K562 (cell line): ENCODE measurements around the gene ARHGAP30. TPM values are rescaled to one million over a fixed set of nuclear protein-coding genes. Genes with fewer than 3 reads are reported as not detected.
A peak's percentile ranks its signal among the peaks of the same experiment; 100 is the strongest.

Source experiments
- ATF6 ChIP-seq: sonication (generic); formaldehyde crosslinking; IDR thresholded peaks from 2 replicates; pipeline ENCODE4 v1.4.0; 2020; ENCODE audit warnings: mild to moderate bottlenecking, missing genetic modification reagents
- CREM ChIP-seq: IDR thresholded peaks from 2 replicates; pipeline ENCODE4 v1.6.1; 2014; ENCODE audit warnings: antibody characterized with exemption, low read depth
- CTBP1 ChIP-seq: fragments of 450-650 bp; IDR thresholded peaks from 2 replicates; pipeline ENCODE4 v1.6.1; 2016; ENCODE audit warnings: borderline replicate concordance
- ESRRB ChIP-seq: fragments of 250-450 bp; sonication (Bioruptor Pico); IDR thresholded peaks from 2 replicates; pipeline ENCODE4 v1.5.0; 2020; ENCODE audit warnings: mild to moderate bottlenecking, moderate library complexity, borderline replicate concordance
- EZH2 ChIP-seq: IDR thresholded peaks from 2 replicates; pipeline ENCODE4 v1.6.1; 2012; ENCODE audit warnings: low read depth, mild to moderate bottlenecking, inconsistent platforms, low read length, borderline replicate concordance
- HNRNPL ChIP-seq: fragments of 200-400 bp; formaldehyde crosslinking; IDR thresholded peaks from 2 replicates; pipeline ENCODE4 v1.6.1; 2017; ENCODE audit warnings: low read depth, mild to moderate bottlenecking, low read length
- ILK ChIP-seq: fragments of 450-650 bp; IDR thresholded peaks from 2 replicates; pipeline ENCODE4 v1.6.1; 2016; ENCODE audit warnings: missing genetic modification characterization, low read depth, mild to moderate bottlenecking, missing compliant biosample characterization, moderate library complexity, borderline replicate concordance
- MAFK ChIP-seq: IDR thresholded peaks from 2 replicates; pipeline ENCODE4 v1.6.1; 2011; ENCODE audit warnings: low read length, improper control_type of control experiment
- POLR3G ChIP-seq: IDR thresholded peaks from 2 replicates; pipeline ENCODE4 v1.6.1; 2011; ENCODE audit not compliant: insufficient read length, insufficient replicate concordance; ENCODE audit errors: extremely low read depth
- PRMT5 ChIP-seq: sonication (generic); formaldehyde crosslinking; IDR thresholded peaks from 2 replicates; pipeline ENCODE4 v1.5.0; 2020; ENCODE audit warnings: missing genetic modification reagents
- RBBP5 ChIP-seq: fragments of 200-600 bp; sonication (generic); IDR thresholded peaks from 2 replicates; pipeline ENCODE4 v1.6.1; 2012; ENCODE audit warnings: borderline replicate concordance, mild to moderate bottlenecking, low read length, control low read depth, inconsistent platforms; ENCODE audit not compliant: insufficient read depth, poor library complexity, severe bottlenecking
- RBFOX2 ChIP-seq: fragments of 200-400 bp; formaldehyde crosslinking; IDR thresholded peaks from 2 replicates; pipeline ENCODE4 v1.6.1; 2017; ENCODE audit warnings: low read depth, mild to moderate bottlenecking, low read length, moderate library complexity
- RBM17 ChIP-seq: fragments of 200-400 bp; formaldehyde crosslinking; IDR thresholded peaks from 2 replicates; pipeline ENCODE4 v1.6.1; 2017; ENCODE audit warnings: low read depth, mild to moderate bottlenecking, low read length, borderline replicate concordance
- SRSF3 ChIP-seq: fragments of 200-400 bp; formaldehyde crosslinking; IDR thresholded peaks from 2 replicates; pipeline ENCODE4 v1.6.1; 2016; ENCODE audit warnings: mild to moderate bottlenecking, low read length, moderate library complexity; ENCODE audit not compliant: insufficient read depth
- TGIF2 ChIP-seq: sonication (generic); formaldehyde crosslinking; IDR thresholded peaks from 2 replicates; pipeline ENCODE4 v1.8.1; 2022; ENCODE audit warnings: mild to moderate bottlenecking, missing genetic modification reagents, moderate library complexity
- ZBED1 ChIP-seq: IDR thresholded peaks from 2 replicates; pipeline ENCODE4 v1.6.1; 2014
- ZBTB17 ChIP-seq: fragments of 450-650 bp; formaldehyde crosslinking; IDR thresholded peaks from 2 replicates; pipeline ENCODE4 v1.4.0; 2020; ENCODE audit warnings: mild to moderate bottlenecking
- ZNF253 ChIP-seq: fragments of 250-450 bp; sonication (Bioruptor Pico); conservative IDR thresholded peaks from 2 replicates; pipeline ENCODE4 v1.6.1; 2021; ENCODE audit warnings: mild to moderate bottlenecking
- ZNF699 ChIP-seq: fragments of 250-450 bp; sonication (Bioruptor Pico); IDR thresholded peaks from 2 replicates; pipeline ENCODE4 v1.8.0; 2021; ENCODE audit warnings: mild to moderate bottlenecking, moderate library complexity; ENCODE audit not compliant: insufficient replicate concordance
- ZSCAN32 ChIP-seq: fragments of 450-650 bp; formaldehyde crosslinking; IDR thresholded peaks from 2 replicates; pipeline ENCODE4 v1.4.0; 2020; ENCODE audit warnings: mild to moderate bottlenecking, moderate library complexity
- polyA plus RNA-seq, 8 experiments: library from polyadenylated mRNA; depleted of rRNA in 4 of 8; stranded (reverse) in 5 of 8; unstranded in 3 of 8; fragments of >200 nt; fragmentation: Nextera tagmentation in 2 of 8; fragmentation: Illumina TruSeq in 1 of 8; extraction: Ambion mirVana in 2 of 8; extraction: Trizol in 1 of 8; gene quantifications; 2 replicates each; pipeline versions ENCODE4 v1.2.1 to v1.2.3, GENCODE V29; 2011 to 2014; ENCODE audit warnings: inconsistent platforms in 1 of 8, missing spikeins in 1 of 8
- total RNA-seq, 7 experiments: library from RNA; depleted of rRNA in 6 of 7; stranded (reverse); fragments of >200 nt in 6 of 7; fragmentation: Illumina TruSeq in 2 of 7; extraction: Trizol in 2 of 7; gene quantifications; 2 replicates each; pipeline versions ENCODE4 v1.2.1 to v1.2.3, GENCODE V29; 2011 to 2021; ENCODE audit warnings: low replicate concordance in 1 of 7
- TF ChIP-seq, protein P1 (sequence below): sonication (generic); formaldehyde crosslinking; IDR thresholded peaks from 2 replicates; pipeline ENCODE4 v1.8.1; 2023; ENCODE audit warnings: mild to moderate bottlenecking, missing genetic modification reagents
- TF ChIP-seq, protein P2 (sequence below): fragments of 450-650 bp; IDR thresholded peaks from 2 replicates; pipeline ENCODE4 v1.6.1; 2016

Gene ARHGAP30
- total and polyA plus RNA-seq, 9 of the 15 experiments (the other 6 are each of a cell fraction or from before 2014, with no cell fraction given): 0.01 to 0.73 (median 0.12) TPM

GRCh38 chr1:161117759-161118581, 48.3 kb upstream of the ARHGAP30 start, which contains the start of the genes NIT1 and PFDN2 (continued):
- TF ChIP-seq, protein P1, sequence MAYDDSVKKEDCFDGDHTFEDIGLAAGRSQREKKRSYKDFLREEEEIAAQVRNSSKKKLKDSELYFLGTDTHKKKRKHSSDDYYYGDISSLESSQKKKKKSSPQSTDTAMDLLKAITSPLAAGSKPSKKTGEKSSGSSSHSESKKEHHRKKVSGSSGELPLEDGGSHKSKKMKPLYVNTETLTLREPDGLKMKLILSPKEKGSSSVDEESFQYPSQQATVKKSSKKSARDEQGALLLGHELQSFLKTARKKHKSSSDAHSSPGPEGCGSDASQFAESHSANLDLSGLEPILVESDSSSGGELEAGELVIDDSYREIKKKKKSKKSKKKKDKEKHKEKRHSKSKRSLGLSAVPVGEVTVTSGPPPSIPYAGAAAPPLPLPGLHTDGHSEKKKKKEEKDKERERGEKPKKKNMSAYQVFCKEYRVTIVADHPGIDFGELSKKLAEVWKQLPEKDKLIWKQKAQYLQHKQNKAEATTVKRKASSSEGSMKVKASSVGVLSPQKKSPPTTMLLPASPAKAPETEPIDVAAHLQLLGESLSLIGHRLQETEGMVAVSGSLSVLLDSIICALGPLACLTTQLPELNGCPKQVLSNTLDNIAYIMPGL (CRISPR knock-in tag): peak; percentile 71; the same call in 1 of the 2 replicates
- 0 out of 2 replicates have a peak, but pooled peaks have one; percentile 20 for TF ChIP-seq ZBED1
- TF ChIP-seq MAFK: no peak
- TF ChIP-seq ILK: no peak
- TF ChIP-seq RBBP5: peak; percentile 95
- no peak for TF ChIP-seq CTBP1
- no peak for TF ChIP-seq ZNF253 (CRISPR knock-in tag)
- no peak for TF ChIP-seq TGIF2 (CRISPR knock-in tag)
- TF ChIP-seq ZNF699 (CRISPR knock-in tag): no peak
- no peak for TF ChIP-seq HNRNPL
- TF ChIP-seq EZH2: no peak
- TF ChIP-seq PRMT5 (CRISPR knock-in tag): no peak
- TF ChIP-seq, protein P2, sequence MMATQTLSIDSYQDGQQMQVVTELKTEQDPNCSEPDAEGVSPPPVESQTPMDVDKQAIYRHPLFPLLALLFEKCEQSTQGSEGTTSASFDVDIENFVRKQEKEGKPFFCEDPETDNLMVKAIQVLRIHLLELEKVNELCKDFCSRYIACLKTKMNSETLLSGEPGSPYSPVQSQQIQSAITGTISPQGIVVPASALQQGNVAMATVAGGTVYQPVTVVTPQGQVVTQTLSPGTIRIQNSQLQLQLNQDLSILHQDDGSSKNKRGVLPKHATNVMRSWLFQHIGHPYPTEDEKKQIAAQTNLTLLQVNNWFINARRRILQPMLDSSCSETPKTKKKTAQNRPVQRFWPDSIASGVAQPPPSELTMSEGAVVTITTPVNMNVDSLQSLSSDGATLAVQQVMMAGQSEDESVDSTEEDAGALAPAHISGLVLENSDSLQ: no peak
- no peak for TF ChIP-seq ESRRB (CRISPR knock-in tag)
- TF ChIP-seq ZBTB17 (CRISPR knock-in tag): peak; percentile 74
- TF ChIP-seq SRSF3: no peak
- peak; percentile 98 for TF ChIP-seq CREM
- no peak for TF ChIP-seq RBM17
- TF ChIP-seq ZSCAN32 (CRISPR knock-in tag): no peak
- TF ChIP-seq POLR3G: no peak
- no peak for TF ChIP-seq ATF6 (CRISPR knock-in tag)
- TF ChIP-seq RBFOX2: peak; percentile 100
